A673 (cell line): ENCODE measurements around the gene GRIK4. TPM values are rescaled to one million over a fixed set of nuclear protein-coding genes. Genes with fewer than 3 reads are reported as not detected.
A peak's percentile ranks its signal among the peaks of the same experiment; 100 is the strongest.

Source experiments
- BruUV-seq: library from RNA; stranded (reverse); fragments of 400-500 nt; replicated peaks from 2 replicates; lab custom pipeline; 2021; lab: Mats Ljungman, UMichigan
- CTCF ChIA-PET: fragments of 300-600 bp; sonication (Branson Sonifier 250); formaldehyde crosslinking; loops from one replicate; lab custom pipeline; 2022; ENCODE audit warnings: antibody characterized with exemption; lab: Charles Lee
- POLR2A ChIA-PET: fragments of 300-600 bp; sonication (Branson Sonifier 250); formaldehyde crosslinking; loops from one replicate; lab custom pipeline; 2022; ENCODE audit warnings: antibody characterized with exemption; ENCODE audit not compliant: low non-redundant PET; lab: Charles Lee
- DNase-seq: peaks from one replicate; pipeline ENCODE4 v3.0.0-alpha.2; 2015; ENCODE audit warnings: low spot score
- H3K27ac ChIP-seq: fragments of 200-600 bp; sonication (generic); 2 replicates; pipeline ENCODE4 v1.5.1; 2016; ENCODE audit warnings: mixed run types, low read depth, mild to moderate bottlenecking, mixed read lengths, antibody characterized with exemption, low read length; ENCODE audit not compliant: poor library complexity, severe bottlenecking
- H3K27me3 ChIP-seq: fragments of 200-600 bp; sonication (generic); replicated peaks from 2 replicates; pipeline ENCODE4 v1.6.1; 2017; ENCODE audit warnings: mixed run types, low read depth, mild to moderate bottlenecking, mixed read lengths, antibody characterized with exemption, low read length; ENCODE audit not compliant: insufficient read depth, poor library complexity
- H3K36me3 ChIP-seq: fragments of 200-600 bp; sonication (generic); 2 replicates; pipeline ENCODE4 v1.6.1; 2016; ENCODE audit warnings: mixed run types, mild to moderate bottlenecking, mixed read lengths, antibody characterized with exemption, low read length; ENCODE audit not compliant: insufficient read depth, poor library complexity, severe bottlenecking
- H3K4me1 ChIP-seq: fragments of 200-600 bp; sonication (generic); 2 replicates; pipeline ENCODE4 v1.6.1; 2017; ENCODE audit warnings: mixed run types, mild to moderate bottlenecking, mixed read lengths, antibody characterized with exemption, low read length; ENCODE audit not compliant: insufficient read depth, poor library complexity, severe bottlenecking
- H3K4me3 ChIP-seq: fragments of 200-600 bp; sonication (generic); 2 replicates; pipeline ENCODE4 v1.5.1; 2016; ENCODE audit warnings: low read depth, mixed run types, mild to moderate bottlenecking, mixed read lengths, low read length; ENCODE audit not compliant: poor library complexity, severe bottlenecking
- H3K9me3 ChIP-seq: fragments of 200-600 bp; sonication (generic); 2 replicates; pipeline ENCODE4 v1.6.1; 2016; ENCODE audit warnings: mixed run types, low read depth, mild to moderate bottlenecking, mixed read lengths, antibody characterized with exemption, low read length; ENCODE audit not compliant: poor library complexity, severe bottlenecking
- CTCF ChIP-seq: fragments of 300-800, 200-600 bp; sonication (generic); conservative IDR thresholded peaks from 2 replicates; pipeline ENCODE4 v1.5.1; 2017; ENCODE audit warnings: low read depth, mild to moderate bottlenecking, antibody characterized with exemption, low read length, moderate library complexity, mixed read lengths
- EZH2 ChIP-seq: fragments of 200-600 bp; sonication (generic); IDR thresholded peaks from 2 replicates; pipeline ENCODE4 v1.6.1; 2017; ENCODE audit warnings: borderline replicate concordance, low read depth, mild to moderate bottlenecking, mixed read lengths, antibody characterized with exemption, low read length; ENCODE audit not compliant: poor library complexity, severe bottlenecking
- intact Hi-C: fragments of 100-400 bp; cut with micrococcal nuclease; formaldehyde crosslinking; loops from one replicate; pipeline ENCODE4 v1.10.0; 2022; ENCODE audit not compliant: unreplicated experiment
- total RNA-seq: library from RNA; stranded (reverse); gene quantifications from 2 replicates; pipeline ENCODE4 v1.2.3, GENCODE V29; 2021

Gene GRIK4
- total RNA-seq, 1 experiment from 2014 or later = not detected

GRCh38 chr11:120651836-120652235 is 140.3 kb downstream of the GRIK4 start:
- intact Hi-C loops = no loop called here
- TF ChIP-seq CTCF (no peak), EZH2 (no peak)
- no peak overlapping the region for H3K4me3 ChIP-seq
- no TSS peak for BruUV-seq
- H3K27ac ChIP-seq = no peak overlapping the region
- no peak for DNase-seq
- H3K4me1 ChIP-seq = no peaks in the 10 kb centered on the region
- CTCF ChIA-PET = no interaction called here
- no peaks in the 10 kb centered on the region for H3K36me3 ChIP-seq
- no peaks in the 10 kb centered on the region for H3K9me3 ChIP-seq
- peaks cover 46% of the 10 kb centered on the region for H3K27me3 ChIP-seq
- POLR2A ChIA-PET = no interaction called here

- H3K4me3 ChIP-seq = no peak overlapping the region
- no TSS peak for BruUV-seq
- POLR2A ChIA-PET = no interaction called here
- H3K9me3 ChIP-seq = no peaks in the 10 kb centered on the region
- TF ChIP-seq EZH2 (no peak), CTCF (no peak)
- H3K4me1 ChIP-seq = no peaks in the 10 kb centered on the region
- DNase-seq = peak; percentile 32
- intact Hi-C loops = no loop called here
- peaks cover 36% of the 10 kb centered on the region for H3K27me3 ChIP-seq
- H3K27ac ChIP-seq = no peak overlapping the region
- CTCF ChIA-PET = interaction anchor here (0.7 kb wide), 1 partner anchor 105 kb away, joined by 3 read pairs; no protein-coding TSS in a partner anchor
- H3K36me3 ChIP-seq = no peaks in the 10 kb centered on the region
Measured at GRCh38 chr11:120652705-120653335, 141.3 kb downstream of the GRIK4 start.

GRCh38 chr11:120655589-120655988 is 144.0 kb downstream of the GRIK4 start:
- intact Hi-C loops = no loop called here
- Histone ChIP-seq H3K4me3 (no peak overlapping the region), H3K27ac (no peak overlapping the region), H3K27me3 (peaks cover 14% of the 10 kb centered on the region), H3K9me3 (no peaks in the 10 kb centered on the region), H3K36me3 (no peaks in the 10 kb centered on the region), H3K4me1 (no peaks in the 10 kb centered on the region)
- ChIA-PET CTCF (interaction anchor here (0.8 kb wide), 1 partner anchor 82 kb away, joined by 3 read pairs; no protein-coding TSS in a partner anchor), POLR2A (no interaction called here)
- no TSS peak for BruUV-seq
- DNase-seq = no peak
- TF ChIP-seq CTCF = no peak
